Type B pancreatic cell (in vitro differentiated cells): ENCODE measurements around the gene KIRREL3. TPM values are rescaled to one million over a fixed set of nuclear protein-coding genes. Genes with fewer than 3 reads are reported as not detected.

Source experiments
- DNase-seq: peaks from one replicate; pipeline ENCODE4 v3.0.0; 2021; ENCODE audit warnings: mixed read lengths; ENCODE audit not compliant: unreplicated experiment; ENCODE audit errors: extremely low spot score
- H3K27ac Mint-ChIP-seq: 2 replicates; pipeline ENCODE4 v1.8.0; 2021; ENCODE audit warnings: mild to moderate bottlenecking, mixed read lengths
- H3K27me3 Mint-ChIP-seq: 2 replicates; pipeline ENCODE4 v1.8.0; 2021; ENCODE audit warnings: mixed read lengths
- H3K36me3 Mint-ChIP-seq: 2 replicates; pipeline ENCODE4 v1.8.0; 2021; ENCODE audit warnings: mixed read lengths
- H3K4me1 Mint-ChIP-seq: one replicate; pipeline ENCODE4 v1.8.0; 2021; ENCODE audit warnings: mixed read lengths; ENCODE audit not compliant: unreplicated experiment
- H3K4me3 Mint-ChIP-seq: 2 replicates; pipeline ENCODE4 v1.8.0; 2021; ENCODE audit warnings: mild to moderate bottlenecking, mixed read lengths
- H3K9me3 Mint-ChIP-seq: 2 replicates; pipeline ENCODE4 v1.8.0; 2021; ENCODE audit warnings: mixed read lengths
- total RNA-seq: library from RNA; stranded (reverse); gene quantifications from 2 replicates; pipeline ENCODE4 v1.2.1, GENCODE V29; 2021; ENCODE audit warnings: low replicate concordance
- TF ChIP-seq, protein P1 (sequence below): fragments of 200-600 bp; sonication (generic); conservative IDR thresholded peaks from 2 replicates; pipeline ENCODE4 v1.5.0; 2021; ENCODE audit warnings: antibody characterized with exemption, mild to moderate bottlenecking

The KIRREL3 gene
- total RNA-seq, 1 donor from 2014 or later: 4.1 TPM

DNA sequence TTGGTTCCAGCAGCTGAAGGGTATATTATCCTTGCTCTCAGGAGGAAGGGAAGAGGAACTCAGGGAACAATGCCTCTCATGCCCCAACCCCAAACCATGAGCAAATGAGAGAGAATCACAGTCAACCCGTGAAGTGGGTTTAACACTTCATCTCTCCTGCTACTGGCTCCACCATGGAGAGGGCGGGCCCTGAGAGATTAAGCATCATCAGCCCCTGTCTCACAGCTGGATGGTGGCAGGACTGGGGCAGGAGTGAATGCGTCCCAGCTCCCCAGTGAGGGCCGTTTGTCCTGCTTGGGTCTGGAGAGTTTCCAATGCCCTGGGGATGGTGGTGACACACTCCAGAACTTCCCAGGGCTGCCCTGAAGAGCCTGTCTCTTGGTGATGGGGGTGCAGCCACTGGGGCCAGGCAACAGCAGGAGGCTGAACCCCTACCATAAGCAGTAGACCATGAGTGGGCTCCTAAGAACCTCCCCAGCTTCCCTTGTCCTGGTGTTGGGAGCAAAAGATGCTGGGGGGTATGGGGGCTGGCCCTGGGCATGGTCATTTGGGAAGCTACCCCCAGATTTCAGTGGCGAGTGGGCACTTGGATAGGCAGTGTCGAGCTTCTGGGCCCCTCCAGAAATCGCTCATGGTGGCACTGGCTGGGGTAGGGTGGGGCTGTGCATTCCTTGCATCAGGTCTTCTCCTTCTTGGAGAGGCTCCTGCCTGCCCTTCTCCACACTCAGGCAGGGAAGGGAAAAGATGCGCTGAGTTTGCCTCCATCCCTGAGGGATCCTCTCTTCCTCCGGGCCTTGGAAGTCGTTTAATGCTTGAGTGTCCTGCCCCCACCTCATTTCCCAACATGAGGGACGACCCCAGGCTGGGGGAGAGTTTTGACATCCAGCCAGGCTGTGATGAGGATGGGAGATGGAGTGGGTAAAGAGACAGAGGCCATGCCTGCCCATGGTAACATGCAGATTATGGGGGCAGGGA, 487.5 kb downstream of the KIRREL3 start:
- Mint-ChIP-seq H3K9me3 (no peaks in the 10 kb centered on the region), H3K27ac (no peak overlapping the region), H3K4me1 (peaks cover 17% of the 10 kb centered on the region), H3K27me3 (peaks cover 48% of the 10 kb centered on the region), H3K36me3 (no peaks in the 10 kb centered on the region), H3K4me3 (no peak overlapping the region)
- TF ChIP-seq, protein P1, sequence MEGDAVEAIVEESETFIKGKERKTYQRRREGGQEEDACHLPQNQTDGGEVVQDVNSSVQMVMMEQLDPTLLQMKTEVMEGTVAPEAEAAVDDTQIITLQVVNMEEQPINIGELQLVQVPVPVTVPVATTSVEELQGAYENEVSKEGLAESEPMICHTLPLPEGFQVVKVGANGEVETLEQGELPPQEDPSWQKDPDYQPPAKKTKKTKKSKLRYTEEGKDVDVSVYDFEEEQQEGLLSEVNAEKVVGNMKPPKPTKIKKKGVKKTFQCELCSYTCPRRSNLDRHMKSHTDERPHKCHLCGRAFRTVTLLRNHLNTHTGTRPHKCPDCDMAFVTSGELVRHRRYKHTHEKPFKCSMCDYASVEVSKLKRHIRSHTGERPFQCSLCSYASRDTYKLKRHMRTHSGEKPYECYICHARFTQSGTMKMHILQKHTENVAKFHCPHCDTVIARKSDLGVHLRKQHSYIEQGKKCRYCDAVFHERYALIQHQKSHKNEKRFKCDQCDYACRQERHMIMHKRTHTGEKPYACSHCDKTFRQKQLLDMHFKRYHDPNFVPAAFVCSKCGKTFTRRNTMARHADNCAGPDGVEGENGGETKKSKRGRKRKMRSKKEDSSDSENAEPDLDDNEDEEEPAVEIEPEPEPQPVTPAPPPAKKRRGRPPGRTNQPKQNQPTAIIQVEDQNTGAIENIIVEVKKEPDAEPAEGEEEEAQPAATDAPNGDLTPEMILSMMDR: no peak
- no peak for DNase-seq

DNA sequence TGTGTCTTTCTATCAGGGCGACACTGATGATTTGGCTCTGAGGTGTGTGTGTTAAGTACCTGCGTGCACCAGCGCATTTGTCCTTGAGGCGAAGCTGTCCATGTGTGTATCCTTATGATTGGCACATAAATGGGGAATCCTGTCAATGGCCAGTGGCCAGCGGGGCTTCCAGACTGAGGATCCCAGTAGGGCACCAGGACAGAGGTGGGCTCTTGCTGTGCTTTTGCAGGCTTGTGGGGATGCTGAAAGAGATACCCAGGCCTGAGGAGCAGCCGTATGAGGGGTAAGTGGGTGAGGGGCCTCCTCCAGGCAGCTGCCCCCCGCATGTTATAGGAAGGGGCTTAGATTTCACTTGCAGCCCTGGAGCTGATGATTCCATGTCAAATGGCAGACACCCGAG, 488.3 kb downstream of the KIRREL3 start:
- Mint-ChIP-seq H3K27me3 (peaks cover 53% of the 10 kb centered on the region), H3K36me3 (no peaks in the 10 kb centered on the region), H3K4me3 (no peak overlapping the region), H3K27ac (no peak overlapping the region), H3K4me1 (peaks cover 13% of the 10 kb centered on the region), H3K9me3 (no peaks in the 10 kb centered on the region)
- TF ChIP-seq, protein P1: no peak
- no peak for DNase-seq

DNA sequence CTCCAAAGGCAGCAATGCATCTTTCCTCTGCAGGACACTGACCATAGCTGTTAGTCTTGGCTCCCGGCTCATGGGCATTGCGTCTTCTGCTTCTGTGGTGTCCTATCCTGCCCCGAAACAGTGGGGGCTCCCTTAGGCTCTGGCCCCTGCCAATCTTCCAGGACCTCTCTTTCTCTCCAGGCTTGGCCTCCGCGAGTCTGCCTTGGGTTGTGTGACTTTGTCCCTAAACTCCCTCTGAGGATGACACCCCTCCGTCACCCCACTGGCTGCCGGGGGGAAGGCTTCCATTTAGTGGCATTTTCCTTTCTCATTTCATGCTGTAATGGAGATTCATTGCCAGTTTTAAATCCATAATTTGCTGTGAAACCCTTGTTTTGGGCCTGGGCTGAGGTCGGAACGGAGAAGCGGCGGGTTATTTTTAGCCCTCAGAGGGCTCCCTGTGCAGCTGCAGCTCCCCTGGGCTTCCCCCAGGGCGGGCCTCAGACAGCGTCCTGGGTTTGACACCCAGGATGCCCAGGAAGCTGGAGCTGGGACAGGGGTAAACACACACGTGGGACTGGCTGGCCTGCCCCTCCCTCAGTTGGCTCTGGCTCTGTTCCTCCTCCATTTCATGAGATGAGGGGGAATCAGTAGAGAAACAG, 489.0 kb downstream of the KIRREL3 start:
- TF ChIP-seq, protein P1: no peak
- Mint-ChIP-seq H3K4me1 (peaks cover 13% of the 10 kb centered on the region), H3K4me3 (no peak overlapping the region), H3K9me3 (no peaks in the 10 kb centered on the region), H3K27ac (no peak overlapping the region), H3K36me3 (no peaks in the 10 kb centered on the region), H3K27me3 (peaks cover 56% of the 10 kb centered on the region)
- no peak for DNase-seq

DNA sequence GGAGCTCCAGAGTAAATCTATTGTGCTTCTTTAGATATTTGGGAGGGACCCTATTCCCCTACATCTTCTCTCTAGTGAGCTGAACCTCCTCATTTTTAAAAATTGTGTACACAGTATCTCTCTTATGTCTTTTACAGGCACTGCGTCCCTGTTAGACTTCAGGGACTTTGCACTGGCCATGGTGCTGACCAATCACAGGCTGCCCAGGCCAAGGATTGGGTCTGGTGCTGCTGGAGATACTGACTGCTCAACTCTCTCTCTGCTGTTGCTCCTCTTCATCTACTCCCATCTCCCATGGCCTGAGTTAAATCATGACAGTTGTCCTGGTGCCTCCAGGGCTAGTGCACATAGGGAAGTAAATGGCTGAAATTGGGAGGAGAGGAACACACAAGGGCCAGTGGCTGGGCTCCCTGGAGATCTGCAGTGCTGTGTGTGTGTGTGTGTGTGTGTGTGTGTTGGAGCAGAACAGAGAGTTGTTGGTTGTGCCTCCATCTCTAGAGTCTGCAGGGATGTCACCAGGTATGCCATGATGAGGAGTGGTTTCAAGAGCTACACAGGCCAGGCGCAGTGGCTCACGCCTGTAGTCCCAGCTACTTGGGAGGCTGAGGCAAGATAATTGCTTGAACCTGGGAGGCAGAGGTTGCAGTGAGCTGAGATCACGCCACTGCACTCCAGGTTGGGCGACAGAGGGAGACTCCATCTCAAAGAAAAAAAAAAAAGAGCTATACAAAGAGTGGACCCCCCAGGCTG, 489.8 kb downstream of the KIRREL3 start:
- H3K4me1 Mint-ChIP-seq: peaks cover 8% of the 10 kb centered on the region
- no peak overlapping the region for H3K27ac Mint-ChIP-seq
- no peaks in the 10 kb centered on the region for H3K36me3 Mint-ChIP-seq
- no peaks in the 10 kb centered on the region for H3K9me3 Mint-ChIP-seq
- no peak for DNase-seq
- peaks cover 52% of the 10 kb centered on the region for H3K27me3 Mint-ChIP-seq
- TF ChIP-seq, protein P1: no peak
- no peak overlapping the region for H3K4me3 Mint-ChIP-seq

DNA sequence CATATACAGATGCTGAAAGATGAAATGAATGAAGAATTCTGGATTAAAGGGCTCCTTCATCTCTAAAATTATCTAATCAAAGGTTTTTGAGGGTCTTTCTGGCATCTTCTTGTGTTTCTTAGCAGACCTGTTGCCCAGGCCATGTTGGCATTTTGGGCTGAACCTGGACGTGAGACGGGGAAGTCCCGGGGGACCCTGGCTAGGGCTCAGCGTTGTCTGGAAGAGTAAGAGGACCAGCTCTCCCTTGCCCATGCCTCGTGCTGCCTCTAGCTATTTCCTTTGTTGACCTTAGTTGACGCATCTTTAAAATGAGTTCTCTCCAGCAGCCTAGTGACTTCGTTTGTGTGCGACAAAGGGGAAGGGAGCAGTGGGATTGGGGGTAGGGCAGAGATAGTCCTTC, 492.9 kb downstream of the KIRREL3 start:
- peaks cover 53% of the 10 kb centered on the region for H3K27me3 Mint-ChIP-seq

More for the DNA sequence above, 492.9 kb downstream of the KIRREL3 start:
- Mint-ChIP-seq H3K36me3 (no peaks in the 10 kb centered on the region), H3K9me3 (peaks cover 6% of the 10 kb centered on the region), H3K4me1 (no peaks in the 10 kb centered on the region), H3K27ac (no peak overlapping the region), H3K4me3 (no peak overlapping the region)
- TF ChIP-seq, protein P1: no peak
- DNase-seq: no peak
